Articular chondrocyte of knee joint (primary cell): Measurements from ENCODE around the gene SLC1A6. TPM values are rescaled to one million over a fixed set of nuclear protein-coding genes. Genes with fewer than 3 reads are reported as not detected.

Source experiments
- total RNA-seq: library from RNA; depleted of rRNA; stranded (reverse); fragments of >200 nt; gene quantifications from 2 replicates; pipeline ENCODE4 v1.2.3, GENCODE V29; 2012

SLC1A6 gene
- not detected in 2 replicates for total RNA-seq

GRCh38 chr19:14979476-14980255 is at the start of gene SLC1A6:
Gene SLC1A6, minus strand, starts transcription at chr19:14979864. Its CDS starts 6,954 bp downstream, at chr19:14972910.

GRCh38 chr19:14941189-14941588 is 38.5 kb downstream of the SLC1A6 start, which contains the start of gene OR7C2:
Gene OR7C2, plus strand, starts transcription at chr19:14941489. Its CDS starts 0 bp downstream, at chr19:14941489.

Other genes with a start within 250 kb of the SLC1A6 start
- gene ADGRE2, start 201.3 kb downstream of the SLC1A6 start, total RNA-seq = 0.11 TPM in 1 of 2 replicates, not detected in the other
- gene OR7A5, start 144.7 kb downstream of the SLC1A6 start, total RNA-seq = not detected in 2 replicates
- not detected in 2 replicates for gene OR7C1, start 144.7 kb downstream of the SLC1A6 start, total RNA-seq
- not detected in 2 replicates for gene OR7A10, start 130.9 kb downstream of the SLC1A6 start, total RNA-seq
- gene OR7A17, start 93.7 kb downstream of the SLC1A6 start, total RNA-seq = not detected in 2 replicates
- gene OR7C2, start 38.4 kb downstream of the SLC1A6 start, total RNA-seq = not detected in 2 replicates
- not detected in 2 replicates for gene CASP14, start 69.6 kb upstream of the SLC1A6 start, total RNA-seq
- gene OR1I1, start 102.3 kb upstream of the SLC1A6 start, total RNA-seq = not detected in 2 replicates
- gene SYDE1, start 127.5 kb upstream of the SLC1A6 start, total RNA-seq = 27.3 and 33.3 TPM in 2 replicates
- gene NOTCH3, start 221.1 kb upstream of the SLC1A6 start, total RNA-seq = 21.3 and 53.2 TPM in 2 replicates